ENCODE results near the gene TSSK1B.

Gene TSSK1B

DNA sequence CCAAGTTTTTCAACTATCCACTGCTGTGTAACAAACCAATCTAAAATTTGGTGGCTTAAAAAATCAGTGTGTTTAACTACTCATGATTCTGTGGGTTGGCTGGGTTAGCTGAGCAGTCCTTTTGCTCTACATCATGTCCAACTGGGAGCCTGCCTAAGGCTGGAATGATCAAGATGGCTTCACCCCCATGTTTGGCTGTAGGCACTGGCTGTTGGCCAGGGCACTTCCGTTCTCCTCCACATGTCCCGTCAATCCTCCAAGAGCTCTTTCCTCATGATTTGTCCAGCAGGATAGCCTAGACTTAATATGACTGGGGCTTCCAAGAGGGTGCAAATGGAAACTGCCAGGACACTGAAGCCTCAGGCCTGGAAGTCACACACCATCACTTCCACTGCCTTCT, 17.0 kb upstream of the TSSK1B start:
- in situ Hi-C loops (cut with HindIII; ENCODE audit: low sequenced_read_pairs) = no loop called here
- DNase-seq (ENCODE audit: low read depth) = no peak
- TF ChIP-seq, protein P1, sequence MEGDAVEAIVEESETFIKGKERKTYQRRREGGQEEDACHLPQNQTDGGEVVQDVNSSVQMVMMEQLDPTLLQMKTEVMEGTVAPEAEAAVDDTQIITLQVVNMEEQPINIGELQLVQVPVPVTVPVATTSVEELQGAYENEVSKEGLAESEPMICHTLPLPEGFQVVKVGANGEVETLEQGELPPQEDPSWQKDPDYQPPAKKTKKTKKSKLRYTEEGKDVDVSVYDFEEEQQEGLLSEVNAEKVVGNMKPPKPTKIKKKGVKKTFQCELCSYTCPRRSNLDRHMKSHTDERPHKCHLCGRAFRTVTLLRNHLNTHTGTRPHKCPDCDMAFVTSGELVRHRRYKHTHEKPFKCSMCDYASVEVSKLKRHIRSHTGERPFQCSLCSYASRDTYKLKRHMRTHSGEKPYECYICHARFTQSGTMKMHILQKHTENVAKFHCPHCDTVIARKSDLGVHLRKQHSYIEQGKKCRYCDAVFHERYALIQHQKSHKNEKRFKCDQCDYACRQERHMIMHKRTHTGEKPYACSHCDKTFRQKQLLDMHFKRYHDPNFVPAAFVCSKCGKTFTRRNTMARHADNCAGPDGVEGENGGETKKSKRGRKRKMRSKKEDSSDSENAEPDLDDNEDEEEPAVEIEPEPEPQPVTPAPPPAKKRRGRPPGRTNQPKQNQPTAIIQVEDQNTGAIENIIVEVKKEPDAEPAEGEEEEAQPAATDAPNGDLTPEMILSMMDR (IDR thresholded peaks at IDR 0.05; ENCODE audit: low read depth, low read length, missing control alignments) = no peak
- H3K4me3 ChIP-seq (ENCODE audit: low read depth, low read length) = no peak overlapping the region

DNA sequence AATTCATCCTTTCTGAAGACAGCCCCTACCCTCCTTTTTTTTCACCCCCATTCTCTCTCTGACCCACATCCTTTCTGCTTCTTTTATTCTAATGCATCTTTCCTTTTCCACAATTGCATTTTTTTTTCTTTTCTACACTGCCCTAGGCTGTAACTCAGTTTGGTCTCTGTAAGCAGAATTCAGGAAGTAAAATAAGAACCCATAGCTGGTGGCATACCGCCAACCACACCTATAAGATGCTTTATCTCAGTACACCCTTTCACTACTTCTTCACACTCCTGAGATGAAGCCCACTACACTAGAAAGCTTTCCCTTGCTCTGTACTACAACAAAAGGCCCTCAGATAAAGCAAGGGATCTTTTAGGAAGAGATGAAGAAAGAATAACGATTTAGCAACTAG, 16.1 kb upstream of the TSSK1B start:
- in situ Hi-C loops (cut with HindIII; ENCODE audit: low sequenced_read_pairs) = no loop called here
- DNase-seq (ENCODE audit: low read depth) = no peak
- TF ChIP-seq, protein P1 (IDR thresholded peaks at IDR 0.05; ENCODE audit: low read depth, low read length, missing control alignments) = no peak
- no peak overlapping the region for H3K4me3 ChIP-seq (ENCODE audit: low read depth, low read length)

DNA sequence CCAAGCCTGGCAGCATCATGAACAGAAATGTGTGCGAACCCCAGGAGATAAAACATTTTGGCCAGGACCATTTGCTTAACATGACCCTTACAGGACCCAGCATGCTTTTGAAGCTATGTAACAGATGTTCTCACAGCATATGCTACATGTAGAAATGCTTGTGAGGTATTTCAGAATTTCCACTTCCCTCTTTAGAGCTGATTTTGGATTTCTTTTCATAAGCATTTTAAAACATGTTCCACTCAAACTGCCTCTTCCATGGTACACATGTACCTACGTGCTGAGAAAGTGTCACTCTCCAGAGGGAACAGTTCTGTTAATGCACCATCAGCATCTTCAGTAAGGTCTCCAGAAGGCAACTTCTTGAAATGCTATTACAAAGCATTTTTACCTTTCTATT, 15.7 kb upstream of the TSSK1B start:
- in situ Hi-C loops (cut with HindIII; ENCODE audit: low sequenced_read_pairs) = no loop called here
- TF ChIP-seq, protein P1 (IDR thresholded peaks at IDR 0.05; ENCODE audit: low read depth, low read length, missing control alignments) = no peak
- no peak for DNase-seq (ENCODE audit: low read depth)
- no peak overlapping the region for H3K4me3 ChIP-seq (ENCODE audit: low read depth, low read length)

DNA sequence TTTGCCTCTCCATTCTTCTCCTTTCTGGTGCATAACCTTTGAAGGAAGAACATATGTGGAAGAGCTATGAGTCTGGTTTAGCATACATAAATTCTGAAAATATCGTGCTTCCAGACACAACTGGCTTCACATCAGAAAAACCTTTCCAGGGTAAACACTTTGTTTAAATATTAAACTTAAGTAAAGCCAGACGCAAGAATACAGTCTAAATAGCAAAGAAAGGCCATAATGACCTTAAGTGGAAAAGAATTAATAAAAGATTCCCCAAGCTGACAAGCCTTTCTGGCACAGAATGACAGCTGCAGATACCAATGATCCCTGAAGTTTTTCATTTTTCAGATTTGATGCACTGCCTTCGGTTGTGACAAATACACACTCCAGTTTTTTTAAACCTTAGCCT, 13.5 kb upstream of the TSSK1B start:
- in situ Hi-C loops (cut with HindIII; ENCODE audit: low sequenced_read_pairs) = no loop called here
- no peak overlapping the region for H3K4me3 ChIP-seq (ENCODE audit: low read depth, low read length)
- TF ChIP-seq, protein P1 (IDR thresholded peaks at IDR 0.05; ENCODE audit: low read depth, low read length, missing control alignments) = no peak
- no peak for DNase-seq (ENCODE audit: low read depth)

DNA sequence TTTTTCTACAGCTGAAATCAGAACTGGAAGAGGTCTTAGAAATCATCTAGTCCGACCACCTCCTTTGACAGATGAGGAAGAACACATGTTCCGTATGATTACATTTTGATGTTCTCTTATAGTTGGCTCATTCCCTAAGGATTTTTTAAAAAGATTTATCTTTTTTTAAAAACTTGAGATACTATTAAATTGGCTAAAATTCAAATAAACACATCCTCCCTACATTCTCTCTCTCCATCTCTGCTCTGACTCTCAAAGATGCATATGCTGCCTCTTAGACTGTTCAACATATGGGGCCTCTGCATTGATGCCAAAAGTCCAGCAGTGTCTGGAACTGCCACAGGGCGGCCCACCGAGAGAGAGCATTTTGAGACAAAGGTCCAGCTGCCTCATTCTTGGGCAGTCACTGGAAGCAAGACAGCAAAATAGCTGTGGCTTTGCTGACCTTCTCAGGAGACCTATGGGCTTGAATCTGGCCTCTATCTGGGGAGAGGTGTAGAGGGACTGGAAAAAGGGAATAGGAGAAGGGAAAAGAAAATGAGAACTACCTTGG, 12.8 kb upstream of the TSSK1B start:
- in situ Hi-C loops (cut with HindIII; ENCODE audit: low sequenced_read_pairs) = no loop called here
- no peak for DNase-seq (ENCODE audit: low read depth)
- no peak overlapping the region for H3K4me3 ChIP-seq (ENCODE audit: low read depth, low read length)
- TF ChIP-seq, protein P1 (IDR thresholded peaks at IDR 0.05; ENCODE audit: low read depth, low read length, missing control alignments) = peak; percentile 5

DNA sequence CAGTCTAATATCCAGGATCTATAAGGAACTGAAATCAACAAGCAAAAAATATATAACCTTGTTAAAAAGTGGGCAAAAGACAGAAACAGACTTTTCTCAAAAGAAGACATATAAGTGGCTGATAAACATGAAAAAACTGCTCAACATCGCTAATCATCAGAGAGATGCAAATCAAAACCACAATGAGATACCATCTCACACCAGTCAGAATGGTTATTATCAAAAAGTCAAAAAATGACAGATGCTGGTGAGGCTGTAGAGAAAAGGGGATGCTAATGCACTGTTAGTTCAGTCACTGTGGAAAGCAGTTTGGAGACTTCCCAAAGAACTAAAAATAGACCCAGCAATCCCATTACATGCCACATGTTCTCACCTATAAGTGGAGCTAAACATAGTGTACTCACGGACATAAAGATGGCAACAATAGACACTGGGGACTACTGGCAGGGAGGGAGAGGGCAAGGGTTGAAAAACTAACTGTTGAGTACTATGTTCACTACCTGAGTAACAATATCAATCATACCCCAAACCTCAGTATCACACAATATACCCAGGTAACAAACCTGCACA, 11.7 kb upstream of the TSSK1B start:
- in situ Hi-C loops (cut with HindIII; ENCODE audit: low sequenced_read_pairs) = no loop called here
- TF ChIP-seq, protein P1 (IDR thresholded peaks at IDR 0.05; ENCODE audit: low read depth, low read length, missing control alignments) = no peak
- H3K4me3 ChIP-seq (ENCODE audit: low read depth, low read length) = no peak overlapping the region
- DNase-seq (ENCODE audit: low read depth) = no peak
